GM21723 (cell line): ENCODE data around the gene DUSP2.
"Not testable (repeated sequence)": the region's sequence is repeated elsewhere in the genome, so short reads cannot be mapped to it uniquely, and the experiment has no call there.

Experiments
- ATAC-seq: cut with Tn5 transposase; IDR thresholded peaks from one replicate; pipeline ENCODE4 v1.9.1; 2021; ENCODE audit warnings: mild to moderate bottlenecking, moderate library complexity; ENCODE audit not compliant: unreplicated experiment

The DUSP2 gene

GRCh38 chr2:96163415-96163767 is 18.2 kb upstream of the DUSP2 start:
- peak; percentile 14 for ATAC-seq

GRCh38 chr2:96161898-96162297 is 16.7 kb upstream of the DUSP2 start:
- ATAC-seq, result no peak

DNA sequence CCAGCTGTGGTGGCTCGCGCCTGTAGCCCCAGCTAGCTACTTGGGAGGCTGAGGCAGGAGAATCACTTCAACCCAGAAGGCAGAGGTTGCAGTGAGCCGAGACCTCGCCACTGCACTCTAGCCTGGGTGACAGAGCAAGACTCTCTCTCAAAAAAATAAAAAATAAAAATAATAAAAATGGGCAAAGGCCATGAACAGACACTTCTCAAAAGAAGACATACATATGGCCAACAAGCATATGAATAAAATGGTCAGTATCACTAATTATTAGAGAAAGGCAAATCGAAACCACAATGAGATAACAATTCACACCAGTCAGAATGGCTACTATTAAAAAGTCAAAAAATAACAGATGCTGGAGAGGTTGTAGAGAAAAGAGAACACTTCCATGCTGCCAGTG is 15.1 kb upstream of the DUSP2 start:
- ATAC-seq, result not testable (repeated sequence)

- no peak for ATAC-seq
Measured at GRCh38 chr2:96159084-96159830, 14.0 kb upstream of the DUSP2 start.

DNA sequence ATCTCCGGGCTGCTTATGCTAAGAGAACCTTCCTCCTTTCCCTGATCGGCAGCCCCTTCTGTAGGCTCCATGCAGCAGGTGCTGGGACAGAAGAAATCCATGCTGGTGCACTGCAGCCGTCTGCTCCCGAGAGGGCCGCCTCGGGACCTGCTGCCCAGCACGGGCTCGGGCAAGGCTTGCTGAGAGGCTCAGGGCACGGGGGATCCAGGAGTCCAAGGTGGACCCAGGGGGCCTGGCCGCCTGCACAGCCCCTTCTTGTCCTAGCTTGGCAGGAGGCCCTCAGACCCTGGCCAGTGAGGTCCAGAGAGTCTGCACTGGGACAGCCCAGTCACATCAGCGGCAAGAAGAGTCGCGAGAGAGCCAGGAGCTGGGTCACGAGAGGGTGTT is 13.3 kb upstream of the DUSP2 start:
- no peak for ATAC-seq

GRCh38 chr2:96157649-96158553 is 12.7 kb upstream of the DUSP2 start:
- ATAC-seq, result peak; percentile 61

- peak; percentile 33 for ATAC-seq
Measured at GRCh38 chr2:96156926-96157648, 11.8 kb upstream of the DUSP2 start.

DNA sequence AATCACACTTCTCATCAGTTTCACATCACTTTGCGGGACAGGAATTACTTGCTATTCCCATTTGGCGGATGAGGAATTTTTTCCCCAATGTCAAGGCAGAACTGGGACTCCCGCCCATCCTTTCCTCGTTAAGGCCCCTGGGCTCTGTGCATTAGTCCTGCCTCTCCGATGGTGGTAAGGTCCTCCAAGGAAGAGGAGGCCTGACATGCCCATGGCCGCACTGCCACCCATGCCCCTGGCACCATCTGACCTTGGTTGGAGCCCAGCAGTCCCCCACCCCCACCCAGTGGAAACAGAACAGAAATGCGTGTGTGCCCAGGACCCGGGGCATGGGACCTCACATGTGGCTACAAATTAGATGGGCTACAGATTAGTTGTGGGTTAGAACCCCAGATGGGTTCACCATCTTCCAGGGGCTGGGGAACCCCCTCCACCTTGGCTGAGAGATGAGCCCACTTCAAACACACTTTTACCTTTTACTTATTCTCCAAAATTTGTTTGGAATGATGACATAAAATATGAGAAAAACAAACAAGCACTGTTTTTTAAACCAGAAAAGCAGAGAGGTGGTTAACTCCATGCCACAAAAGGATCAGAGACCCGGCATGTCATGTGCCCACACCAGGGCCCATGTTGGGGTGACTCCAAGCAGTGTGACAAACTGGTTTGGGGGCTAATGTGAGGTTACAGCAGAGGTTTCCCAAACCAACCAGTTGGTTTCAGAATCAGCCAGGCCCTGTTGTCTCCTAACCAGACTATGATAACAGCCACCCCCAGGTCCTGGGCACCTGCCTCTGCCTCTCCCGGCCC is 11.0 kb upstream of the DUSP2 start:
- ATAC-seq, result no peak

GRCh38 chr2:96154506-96155380 is 9.5 kb upstream of the DUSP2 start:
- no peak for ATAC-seq

DNA sequence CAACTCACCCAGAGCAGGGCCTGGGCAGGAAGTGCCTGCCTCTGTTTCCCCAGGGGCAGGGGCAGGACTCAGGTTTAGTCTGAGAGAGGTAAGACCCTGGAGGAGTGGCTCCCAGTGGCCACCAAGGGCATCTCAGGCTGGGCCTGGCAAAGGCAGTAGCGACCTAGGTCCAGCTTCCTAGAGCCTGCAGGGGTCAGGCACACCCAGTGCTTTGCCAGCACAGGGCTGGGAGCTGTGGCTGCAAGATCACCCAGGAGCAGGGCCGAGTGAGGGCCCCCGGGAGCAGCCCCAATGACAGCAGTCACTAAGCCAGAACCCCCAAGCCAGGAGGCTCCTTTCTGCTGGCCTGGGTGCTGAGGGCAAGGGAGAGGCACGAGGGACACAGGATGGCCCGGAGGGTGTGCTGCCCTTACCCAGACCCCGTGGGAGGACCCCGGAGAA is 8.8 kb upstream of the DUSP2 start:
- no peak for ATAC-seq

DNA sequence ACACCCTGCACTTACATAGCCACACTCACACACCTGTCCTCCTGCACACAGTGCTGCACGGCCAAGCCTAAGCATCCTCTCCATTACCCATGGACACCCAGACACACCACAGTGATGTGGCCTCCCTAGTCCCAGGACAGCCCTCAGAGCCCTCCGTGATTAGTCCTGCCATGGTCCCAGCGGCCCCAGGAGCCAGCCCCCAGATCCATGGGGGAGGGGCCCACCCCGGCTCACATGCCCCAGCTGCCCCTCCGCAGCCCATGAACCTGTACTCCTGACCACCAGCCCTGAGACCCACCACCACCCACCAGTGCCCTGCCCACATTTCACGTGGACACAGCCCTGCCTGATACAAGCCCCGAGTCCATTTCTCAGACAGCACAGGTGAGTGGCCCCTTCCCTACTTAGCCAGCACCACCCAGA is 8.1 kb upstream of the DUSP2 start:
- ATAC-seq, result no peak

DNA sequence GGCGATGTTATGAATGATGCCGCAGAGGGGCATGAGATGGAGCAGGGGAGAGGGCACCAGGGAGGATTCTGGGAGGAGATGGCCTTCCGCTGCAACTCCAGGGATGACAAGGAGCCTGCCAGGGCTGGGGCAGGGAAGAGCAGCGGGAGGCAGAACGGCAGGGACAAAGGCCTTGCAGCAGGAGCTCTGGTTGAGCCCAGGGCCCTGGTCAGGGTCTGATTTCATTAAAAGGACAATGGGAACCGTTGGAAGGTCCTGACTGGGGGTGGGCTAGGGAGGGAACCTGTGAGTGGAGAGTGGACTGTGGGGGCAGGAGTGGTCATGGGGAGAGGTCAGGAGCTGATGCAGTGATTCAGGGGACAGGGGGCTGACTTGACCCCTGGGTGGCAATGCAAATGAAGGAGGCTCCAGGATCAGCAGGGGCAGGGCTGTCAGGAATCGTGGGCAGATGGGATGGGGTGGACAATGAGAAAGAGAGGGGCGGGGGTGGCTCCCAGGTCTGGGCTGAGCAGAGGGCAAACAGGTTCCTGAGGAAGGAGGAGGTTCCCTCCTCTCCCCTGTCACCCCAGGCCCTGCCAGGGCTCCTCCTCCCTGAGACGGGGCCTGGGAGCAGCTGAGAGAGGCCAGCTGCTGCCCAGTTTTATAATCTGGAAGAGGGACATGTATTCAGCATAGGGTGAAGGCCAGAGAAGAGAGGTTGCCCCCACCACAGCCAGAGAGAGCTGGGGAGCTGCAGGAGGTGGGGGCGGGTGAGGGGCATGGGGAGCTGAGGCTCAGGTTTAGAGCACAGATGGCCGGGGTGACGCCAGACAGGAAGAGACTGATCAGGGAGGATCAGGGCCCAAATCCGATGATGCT is 7.3 kb upstream of the DUSP2 start:
- ATAC-seq, result no peak

DNA sequence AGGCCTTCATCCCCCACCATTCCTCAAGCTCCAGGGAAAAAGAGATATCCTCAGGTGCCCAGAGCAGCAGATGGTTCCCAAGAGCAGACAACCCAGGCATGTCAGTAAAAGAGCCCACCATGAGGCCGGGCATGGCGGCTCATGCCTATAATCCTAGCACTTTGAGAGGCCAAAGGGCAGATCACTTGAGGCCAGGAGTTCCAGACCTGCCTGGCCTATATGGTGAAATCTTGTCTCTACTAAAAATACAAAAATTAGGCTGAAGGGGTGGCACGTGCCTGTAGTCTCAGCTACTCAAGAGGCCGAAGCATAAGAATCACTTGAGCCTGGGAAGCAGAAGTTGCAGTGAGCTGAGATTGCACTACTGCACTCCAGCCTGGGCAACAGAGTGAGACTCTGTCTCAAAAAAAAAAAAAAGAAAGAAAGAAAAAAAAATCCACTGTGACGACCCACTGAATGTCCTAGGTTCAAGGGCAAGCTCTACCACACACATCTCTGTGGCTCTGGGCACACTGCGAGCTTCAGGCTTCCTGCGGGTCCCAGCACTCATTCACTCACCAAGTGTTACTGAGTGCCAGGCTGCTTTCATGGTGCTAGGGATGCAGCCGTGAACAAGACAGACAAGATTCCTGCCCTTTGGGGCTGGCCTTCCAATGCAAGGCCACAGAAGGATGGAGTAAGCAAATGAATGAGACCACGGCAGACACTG is 6.5 kb upstream of the DUSP2 start:
- no peak for ATAC-seq

GRCh38 chr2:96150791-96151594 is 5.8 kb upstream of the DUSP2 start:
- no peak for ATAC-seq

GRCh38 chr2:96150007-96150640 is 4.9 kb upstream of the DUSP2 start:
- ATAC-seq, result no peak

DNA sequence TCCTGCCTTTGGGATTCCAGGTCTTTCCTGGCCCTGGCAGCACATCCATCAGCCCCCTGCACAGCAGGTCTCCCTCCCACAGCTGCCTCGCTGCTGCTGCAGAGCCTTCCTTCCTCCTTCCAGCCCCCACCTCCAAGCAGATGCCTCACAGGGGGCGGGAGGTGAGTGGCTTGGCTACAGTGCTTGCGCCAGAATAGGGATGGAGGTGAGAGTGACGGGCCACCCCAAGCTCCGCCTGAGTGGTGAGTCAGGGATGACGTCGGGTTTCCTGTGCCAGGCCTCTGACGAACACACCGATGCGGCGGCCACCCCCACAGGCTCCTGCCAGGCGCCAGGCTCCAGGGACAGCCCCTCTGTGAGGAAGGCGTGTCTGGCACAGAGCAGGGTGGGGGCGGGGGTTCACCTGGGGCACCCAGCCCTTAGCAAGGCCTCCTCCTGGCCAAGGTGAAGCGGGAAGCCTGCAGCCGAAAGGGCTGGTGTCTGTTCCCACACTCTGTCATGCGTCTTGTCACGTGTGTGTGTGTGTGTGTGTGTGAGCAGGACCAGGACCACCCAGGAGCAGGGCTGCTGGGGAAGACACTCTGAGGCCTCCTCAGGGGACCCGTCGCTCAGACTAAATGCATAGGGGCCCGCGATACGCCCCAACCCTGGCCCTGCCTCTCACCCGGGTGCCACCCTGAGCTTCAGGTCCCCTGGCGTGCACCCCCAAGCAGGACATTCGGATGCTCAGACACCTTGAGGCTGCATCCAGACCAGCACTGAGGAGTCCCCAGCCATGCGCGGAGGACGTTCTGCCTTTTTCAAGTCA is 3.4 kb upstream of the DUSP2 start:
- peak; percentile 47 for ATAC-seq
